ENCODE measurements around the gene MESP2.
A peak's percentile ranks its signal among the peaks of the same experiment; 100 is the strongest.

MESP2 gene

DNA sequence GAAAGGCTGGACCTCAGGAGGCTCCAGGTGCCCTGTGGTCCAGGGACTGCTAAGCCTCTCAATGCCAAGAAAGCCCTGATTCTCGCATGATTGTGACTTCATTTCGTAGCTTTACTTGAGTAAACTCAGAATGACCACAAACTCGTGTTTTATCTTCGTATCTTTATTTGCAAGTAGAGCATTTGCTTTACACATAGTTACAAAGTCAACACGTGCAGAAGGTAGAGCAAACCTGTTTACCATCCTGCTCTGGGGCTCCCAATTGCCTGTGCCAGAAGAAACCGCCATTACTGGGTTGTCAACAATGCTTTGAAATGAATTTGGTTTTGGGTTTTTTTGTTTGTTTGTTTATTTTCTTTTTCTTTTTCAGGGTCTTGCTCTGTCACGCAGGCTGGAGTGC is 19.2 kb upstream of the MESP2 start:
- no peak for DNase-seq (ENCODE audit: low read depth)

DNA sequence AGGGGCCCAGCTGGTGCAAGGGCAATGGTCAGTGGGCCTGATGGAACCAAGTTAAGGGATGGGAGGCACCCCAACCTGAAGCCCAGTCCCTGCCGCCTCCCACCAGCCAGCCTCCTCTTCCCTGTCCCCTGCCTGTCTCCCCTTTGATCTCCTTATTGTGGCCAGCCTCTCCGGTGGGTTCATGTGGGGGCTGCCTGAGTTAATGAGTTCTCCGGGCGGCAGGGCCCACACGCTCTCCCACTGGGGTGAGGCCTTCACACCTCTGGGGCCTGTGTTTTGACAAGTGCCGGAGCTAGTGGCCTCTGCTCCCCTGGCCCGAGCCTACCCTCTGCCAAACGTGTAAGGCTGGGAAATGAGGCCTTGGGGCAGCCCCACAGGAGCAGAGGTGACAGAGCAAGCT is 17.8 kb upstream of the MESP2 start:
- DNase-seq (ENCODE audit: low read depth): no peak

DNA sequence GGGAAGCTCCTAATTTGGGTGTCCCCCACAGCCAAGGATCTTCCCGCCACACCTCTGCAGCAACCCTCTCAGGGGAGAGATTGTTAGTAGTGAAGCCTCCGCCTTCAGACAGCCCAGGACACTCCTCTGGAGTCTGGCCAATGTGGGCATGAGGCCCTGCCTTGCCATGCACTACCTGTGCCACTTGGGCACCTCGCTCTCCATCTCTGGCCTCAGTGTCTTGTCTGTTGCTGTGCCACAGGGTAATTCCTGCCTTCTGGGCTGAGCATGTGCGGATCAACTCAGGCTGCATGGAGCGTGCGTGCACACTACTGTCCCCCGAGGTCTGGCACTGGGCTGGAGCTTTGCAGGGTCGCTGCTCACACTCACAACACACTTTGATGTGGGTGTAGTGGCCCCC is 17.2 kb upstream of the MESP2 start:
- DNase-seq (ENCODE audit: low read depth): no peak

DNA sequence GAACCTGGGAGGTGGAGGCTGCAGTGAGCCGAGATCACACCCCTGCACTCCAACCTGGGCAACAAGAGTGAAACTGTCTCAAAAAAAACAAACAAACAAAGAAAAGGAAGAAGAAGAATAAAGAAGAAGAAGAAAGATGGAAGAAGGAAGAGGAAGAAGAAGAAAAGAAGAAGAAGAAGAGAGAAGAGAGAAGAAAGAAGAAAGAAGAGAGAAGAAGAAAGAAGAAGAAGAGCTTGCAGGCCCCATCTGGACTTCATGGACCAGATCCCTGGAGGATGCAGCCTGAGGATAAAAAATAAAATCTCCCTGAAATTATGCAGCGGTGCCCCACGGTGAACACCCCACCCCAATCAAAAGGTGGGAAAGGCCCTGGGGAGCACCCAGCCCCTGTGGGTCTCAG is 16.3 kb upstream of the MESP2 start:
- no peak for DNase-seq (ENCODE audit: low read depth)

DNA sequence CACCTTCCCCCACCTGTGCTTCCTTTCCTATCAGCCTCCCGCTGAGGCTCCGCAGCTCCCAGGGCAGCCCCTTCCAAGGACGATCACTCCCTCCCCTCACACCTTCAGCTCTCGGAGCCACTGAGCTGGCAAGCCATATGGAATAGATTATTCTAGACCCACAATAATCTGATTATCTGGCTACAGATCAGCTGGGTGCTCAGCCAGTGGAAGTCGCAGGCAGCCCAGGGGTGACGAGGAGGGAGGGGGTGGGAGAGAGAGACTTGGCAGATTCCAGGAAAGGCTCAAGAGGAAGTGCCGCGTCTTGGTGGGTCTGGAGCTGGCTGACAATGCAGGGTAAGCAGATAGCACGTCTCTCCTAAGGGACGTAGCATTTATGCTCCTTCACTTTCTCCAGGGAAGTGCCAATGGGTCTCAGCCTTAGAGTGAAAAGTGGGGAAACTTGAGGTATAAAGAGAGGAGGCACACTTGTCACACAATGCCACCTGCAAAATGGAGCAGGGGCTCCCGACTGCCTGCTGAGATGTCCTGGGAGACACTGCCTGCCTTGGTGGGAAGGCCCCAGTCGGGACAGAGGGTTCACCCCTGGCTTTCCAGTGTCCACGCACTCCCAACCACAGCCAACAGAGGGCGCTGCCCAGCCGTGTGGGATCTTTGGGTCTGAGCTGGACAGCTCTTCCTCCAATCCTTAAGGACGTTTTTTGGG is 15.7 kb upstream of the MESP2 start:
- DNase-seq (ENCODE audit: low read depth): peak; percentile 41

DNA sequence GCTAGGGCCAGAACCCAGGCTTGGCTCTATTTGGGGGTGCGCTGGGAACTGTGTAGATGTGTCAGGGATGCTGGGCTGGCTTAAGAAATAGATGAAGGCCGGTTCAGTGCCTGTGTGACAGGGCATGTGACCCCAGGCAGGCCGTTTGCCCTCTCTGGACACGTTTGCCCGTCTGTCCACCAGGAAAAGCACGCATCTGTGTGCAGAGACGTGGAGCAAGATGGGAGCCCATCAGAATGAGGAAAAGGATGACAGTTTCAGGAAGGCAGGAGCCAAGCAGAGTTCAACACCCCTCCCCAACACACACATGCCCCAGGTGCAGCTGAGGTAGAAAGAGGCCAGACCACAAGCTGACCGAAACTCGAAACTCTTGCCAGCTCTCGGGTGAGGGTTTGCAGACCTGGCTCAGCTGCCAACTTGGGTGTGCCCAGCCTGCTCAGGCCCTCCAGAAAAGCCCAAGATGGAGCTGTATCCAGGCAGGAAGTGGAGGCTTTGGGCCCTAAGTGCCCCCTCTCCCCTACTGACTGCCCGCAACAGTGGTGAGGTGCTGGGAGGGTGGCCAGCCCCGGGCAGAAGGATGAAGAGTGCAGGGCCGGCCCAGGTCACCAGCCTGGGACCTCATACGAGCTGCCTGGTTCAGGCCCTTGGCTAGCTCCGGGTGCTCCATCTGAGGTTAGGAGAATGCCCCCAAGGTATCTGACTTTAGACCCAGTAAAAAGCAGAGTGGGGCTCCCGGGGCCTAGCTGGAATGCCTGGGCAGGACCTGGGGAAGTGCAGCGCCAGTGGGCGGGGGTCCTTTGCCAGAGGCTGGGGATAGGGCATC is 14.9 kb upstream of the MESP2 start:
- no peak for DNase-seq (ENCODE audit: low read depth)

DNA sequence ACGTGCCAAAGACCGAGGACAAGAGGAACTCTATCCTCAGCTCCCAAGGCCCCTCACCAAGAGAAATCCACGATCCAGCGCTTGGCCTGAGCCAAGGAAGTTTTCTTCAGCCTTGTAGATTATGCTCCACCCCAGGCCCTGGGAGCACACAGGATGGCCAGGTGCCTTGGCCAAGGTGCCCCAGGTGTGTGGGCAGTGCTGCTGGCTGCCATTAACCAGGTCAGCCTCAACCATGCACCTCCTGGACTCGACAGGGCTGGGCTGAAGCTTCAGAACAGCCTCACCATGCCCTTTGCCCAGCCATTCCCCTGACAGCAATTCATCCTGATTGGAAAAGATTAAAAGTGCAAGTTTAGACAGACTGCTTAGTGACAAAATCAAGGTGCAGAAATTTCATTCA is 14.2 kb upstream of the MESP2 start:
- DNase-seq (ENCODE audit: low read depth): no peak

DNA sequence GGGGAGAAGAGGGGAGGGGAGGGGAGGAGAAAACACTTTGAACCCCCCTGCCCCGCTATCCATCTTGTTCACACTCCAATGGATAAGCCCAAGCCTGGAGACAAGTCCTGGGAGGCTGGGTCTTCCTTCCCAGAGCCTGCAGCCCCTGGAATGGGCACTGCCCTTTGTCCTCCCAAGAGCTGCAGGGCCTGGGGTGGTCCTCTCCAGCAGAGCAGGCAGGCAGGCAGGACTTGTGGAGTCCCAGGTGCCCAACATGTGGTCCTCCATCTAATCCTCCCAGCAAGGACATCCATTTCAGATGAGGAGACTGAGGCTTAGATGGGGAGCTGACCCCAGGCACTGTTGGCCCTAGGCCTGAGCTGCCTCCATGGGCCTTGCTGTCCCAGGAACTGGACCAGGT is 10.4 kb upstream of the MESP2 start:
- no peak for DNase-seq (ENCODE audit: low read depth)

DNA sequence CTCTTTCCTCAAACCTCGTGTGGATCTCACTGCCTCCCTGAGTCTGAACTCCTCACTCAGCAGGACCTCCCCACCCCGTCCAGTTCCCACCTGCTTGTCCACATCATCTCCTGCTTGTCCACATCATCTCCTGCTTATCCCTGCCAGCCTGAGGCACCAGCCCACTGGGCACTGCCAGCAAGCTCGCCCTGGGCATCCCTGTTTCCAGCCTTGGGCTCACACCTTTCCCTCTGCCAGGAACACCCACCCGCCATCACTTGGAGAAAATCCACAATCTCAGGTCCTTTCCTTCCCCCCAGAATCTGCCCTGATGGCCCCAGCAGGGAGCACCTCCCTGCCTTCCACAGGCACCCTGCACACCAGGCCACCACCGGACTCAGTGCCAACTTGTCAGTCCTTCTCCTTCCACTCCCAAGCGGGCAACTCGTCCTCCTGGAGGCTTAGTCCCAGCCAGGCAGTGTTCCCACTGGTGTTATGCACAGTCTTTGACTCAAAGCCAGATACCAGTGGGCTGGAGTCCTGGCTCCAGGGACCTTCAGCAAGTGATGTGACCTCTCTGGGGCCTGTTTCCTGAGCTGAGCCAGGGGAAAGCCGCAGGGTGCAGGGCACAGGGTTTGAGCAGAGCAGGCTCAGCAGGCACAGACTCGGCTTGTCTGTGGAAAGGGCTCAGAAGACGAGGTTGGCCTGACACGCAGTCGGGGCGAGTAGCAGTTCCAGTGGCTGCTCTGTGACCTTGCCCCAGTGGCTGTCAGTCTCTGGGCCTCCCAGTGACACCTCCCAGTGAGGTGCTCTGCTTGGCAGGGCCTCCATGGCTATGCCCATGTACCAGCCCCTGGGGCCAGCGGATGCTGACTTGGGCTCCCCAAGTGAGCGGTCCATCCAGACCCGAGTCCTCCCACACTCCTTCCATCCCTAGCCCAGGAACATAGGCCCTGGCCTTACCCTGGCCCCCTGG is 9.5 kb upstream of the MESP2 start:
- no peak for DNase-seq (ENCODE audit: low read depth)

DNA sequence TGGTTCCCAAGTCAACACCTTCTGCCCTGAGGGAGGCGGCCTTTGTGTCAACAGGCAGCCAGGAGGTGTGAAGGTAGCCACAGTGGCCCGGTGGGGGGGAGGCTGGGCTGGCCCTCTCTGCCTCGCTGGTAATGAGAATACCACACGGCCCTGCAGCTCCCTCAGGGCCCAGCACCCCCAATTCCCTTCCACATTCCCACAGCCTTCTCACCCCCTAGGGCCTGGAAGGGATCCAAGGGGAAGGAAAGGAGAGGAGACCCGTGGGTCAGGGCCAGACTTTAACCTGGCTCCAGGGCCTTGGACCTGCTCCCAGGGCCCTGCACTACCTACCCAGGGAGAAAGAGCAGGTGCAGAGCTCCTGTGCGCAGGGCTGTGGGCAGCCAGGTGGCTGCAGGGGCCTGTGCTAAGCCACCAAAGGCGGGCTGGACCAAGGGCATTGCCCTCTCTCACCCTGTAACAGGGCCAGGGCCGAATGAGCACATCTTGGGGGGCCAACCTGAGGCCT is 8.7 kb upstream of the MESP2 start:
- DNase-seq (ENCODE audit: low read depth): no peak

DNA sequence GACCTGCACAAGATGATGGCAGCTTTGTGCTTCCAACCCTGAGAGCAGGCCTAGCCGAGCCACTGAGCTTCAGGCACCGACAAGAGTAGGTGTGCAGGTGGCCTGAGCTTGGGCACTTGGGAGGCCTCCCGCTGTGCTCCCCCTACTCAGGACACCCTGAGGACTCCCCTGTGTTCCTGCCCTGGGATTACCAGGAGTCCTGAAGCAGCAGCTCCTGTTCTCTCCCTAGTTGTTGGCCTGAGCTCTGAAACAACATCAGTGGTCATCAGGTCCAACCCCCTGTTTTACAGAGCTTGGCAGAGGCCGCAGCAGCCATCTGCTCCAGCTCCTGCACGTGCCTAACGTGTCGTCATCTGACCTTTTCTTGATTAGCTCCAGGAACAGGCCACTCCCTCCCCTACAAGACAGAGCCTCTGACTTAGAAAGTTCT is 8.0 kb upstream of the MESP2 start:
- DNase-seq (ENCODE audit: low read depth): no peak

DNA sequence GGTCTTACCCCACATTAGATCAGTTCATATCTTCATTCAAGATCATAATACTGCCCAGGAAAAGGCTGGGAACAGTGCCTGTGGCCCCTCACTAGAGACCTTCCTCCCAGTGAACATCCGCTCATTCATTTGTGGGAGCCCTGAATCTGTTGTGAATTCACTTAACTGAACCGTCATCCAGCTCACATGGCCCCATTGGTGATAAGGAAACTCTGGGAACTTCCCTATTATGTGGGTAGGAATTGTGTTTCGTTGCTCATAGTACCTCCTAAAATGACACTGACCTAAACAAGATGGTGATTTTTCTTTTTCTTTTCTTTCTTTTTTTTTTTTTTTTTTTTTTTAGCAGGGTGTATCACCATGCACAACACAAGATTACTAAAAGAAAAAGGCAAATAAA is 6.8 kb upstream of the MESP2 start:
- DNase-seq (ENCODE audit: low read depth): no peak

DNA sequence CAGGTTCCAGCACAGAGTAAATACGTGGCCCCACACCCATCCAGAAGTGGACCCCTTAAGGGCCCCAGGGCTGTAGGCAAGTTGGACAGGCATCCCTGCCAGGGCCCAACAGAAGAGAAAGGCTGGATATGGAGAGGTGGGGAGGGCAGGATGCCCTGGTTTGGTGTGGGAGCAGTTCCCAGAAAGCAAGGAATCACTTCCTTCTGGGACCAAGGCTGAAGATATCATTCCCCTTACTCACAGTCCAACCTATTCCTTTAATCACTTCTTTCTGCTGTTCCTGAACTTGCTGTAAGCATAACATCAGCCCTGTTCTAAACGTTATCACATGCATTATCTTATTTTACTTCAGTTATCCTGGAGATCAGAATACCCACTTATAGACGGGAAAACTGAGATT is 6.1 kb upstream of the MESP2 start:
- DNase-seq (ENCODE audit: low read depth): no peak

DNA sequence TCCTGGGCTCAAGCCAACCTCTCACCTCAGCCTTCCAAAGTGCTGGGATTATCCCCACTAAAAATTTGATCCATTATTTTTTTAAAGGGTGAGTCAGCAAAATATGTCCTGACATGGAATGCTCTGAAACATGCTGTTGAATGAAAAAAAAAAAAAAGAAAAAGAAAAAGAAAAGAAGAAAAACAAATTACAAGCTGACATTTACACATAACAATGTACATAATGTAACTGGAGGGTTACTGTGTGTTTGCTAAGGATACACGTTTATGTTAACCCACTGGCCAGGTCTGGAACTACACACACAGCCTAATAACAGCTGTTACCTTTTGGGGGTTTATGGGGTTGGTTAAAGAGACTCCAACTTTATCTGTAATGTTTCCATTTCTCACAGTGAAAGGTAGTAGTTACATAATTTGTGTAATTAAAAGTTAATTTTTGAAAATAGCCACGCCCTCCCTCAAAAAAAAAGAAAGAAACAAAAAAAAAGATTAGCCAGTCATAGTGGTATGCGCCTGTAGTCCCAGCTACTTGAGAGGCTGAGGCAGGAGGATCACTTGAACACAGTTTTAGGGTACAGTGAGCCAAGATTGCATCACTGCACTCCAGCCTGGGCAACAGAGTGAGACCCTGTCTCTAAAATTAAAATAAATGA is 3.1 kb upstream of the MESP2 start:
- DNase-seq (ENCODE audit: low read depth): no peak

DNA sequence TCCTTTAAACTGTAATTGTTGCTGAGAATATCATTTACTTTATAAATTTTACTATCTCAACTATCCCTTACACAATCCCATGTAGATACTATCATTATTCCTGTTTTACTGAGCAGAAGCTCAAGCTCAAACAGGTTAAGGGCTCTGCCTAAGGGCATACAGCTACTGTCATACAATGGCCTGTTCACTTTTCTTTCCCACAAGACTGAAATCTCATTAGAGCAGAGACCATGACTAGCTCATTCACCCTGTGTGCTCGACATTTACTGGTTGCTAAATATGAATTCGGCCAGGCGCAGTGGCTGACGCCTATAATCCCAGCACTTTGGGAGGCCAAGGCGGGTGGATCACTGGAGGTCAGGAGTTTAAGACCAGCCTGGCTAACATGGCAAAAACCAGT is 1.6 kb upstream of the MESP2 start:
- DNase-seq (ENCODE audit: low read depth): no peak

DNA sequence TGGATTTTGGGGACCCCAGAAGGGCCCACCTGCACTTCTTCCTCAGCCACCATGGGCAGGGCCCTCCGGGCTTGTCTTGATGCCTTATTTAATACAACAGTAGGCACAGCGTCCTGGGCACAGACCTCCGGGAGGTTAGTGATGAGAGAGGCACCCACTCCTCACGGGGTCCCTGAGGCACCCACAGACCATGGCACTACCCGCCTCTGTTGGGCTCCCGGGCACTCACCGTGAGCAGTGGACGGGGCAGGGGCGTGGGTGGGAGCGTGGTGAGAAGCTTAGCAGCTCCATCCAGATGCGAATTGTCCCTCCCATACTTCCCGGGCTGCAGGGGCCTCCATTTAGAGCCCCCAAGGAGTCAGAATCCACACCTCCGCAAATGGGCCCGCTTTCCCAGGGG is 317 bp upstream of the MESP2 start:
- DNase-seq (ENCODE audit: low read depth): no peak

DNA sequence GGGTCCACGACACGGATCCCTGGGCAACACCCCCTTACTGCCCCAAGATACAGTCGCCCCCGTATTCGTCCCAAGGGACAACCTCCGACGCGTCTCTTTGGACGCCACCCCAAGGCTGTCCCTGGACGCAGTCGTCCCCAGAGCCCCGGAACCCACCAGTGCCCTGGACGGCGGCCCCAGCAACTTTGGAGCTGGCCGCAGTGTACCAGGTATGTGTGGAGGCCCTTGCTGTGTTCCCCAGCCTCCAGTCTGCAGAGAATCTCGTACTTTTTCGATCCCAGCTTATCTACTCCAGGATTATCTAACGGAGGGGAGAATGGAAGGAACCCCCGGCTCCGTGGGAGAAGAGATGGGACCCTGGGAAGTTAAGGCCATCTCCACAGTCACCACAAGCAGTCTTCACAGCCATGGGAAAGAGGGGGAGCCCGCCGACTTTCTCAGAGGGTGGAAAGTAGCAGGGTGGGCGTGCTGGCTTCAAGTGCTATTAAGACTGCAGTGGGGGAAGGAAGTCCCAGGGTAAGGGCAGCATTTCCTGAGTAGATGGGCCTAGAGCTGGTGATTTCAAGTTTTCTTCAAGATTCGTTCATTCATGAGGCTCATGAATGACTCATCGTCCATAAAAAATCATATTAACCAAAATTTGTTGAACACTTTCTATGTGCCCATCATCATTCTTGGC is 1.1 kb downstream of the MESP2 start:
- no peak for DNase-seq (ENCODE audit: low read depth)

DNA sequence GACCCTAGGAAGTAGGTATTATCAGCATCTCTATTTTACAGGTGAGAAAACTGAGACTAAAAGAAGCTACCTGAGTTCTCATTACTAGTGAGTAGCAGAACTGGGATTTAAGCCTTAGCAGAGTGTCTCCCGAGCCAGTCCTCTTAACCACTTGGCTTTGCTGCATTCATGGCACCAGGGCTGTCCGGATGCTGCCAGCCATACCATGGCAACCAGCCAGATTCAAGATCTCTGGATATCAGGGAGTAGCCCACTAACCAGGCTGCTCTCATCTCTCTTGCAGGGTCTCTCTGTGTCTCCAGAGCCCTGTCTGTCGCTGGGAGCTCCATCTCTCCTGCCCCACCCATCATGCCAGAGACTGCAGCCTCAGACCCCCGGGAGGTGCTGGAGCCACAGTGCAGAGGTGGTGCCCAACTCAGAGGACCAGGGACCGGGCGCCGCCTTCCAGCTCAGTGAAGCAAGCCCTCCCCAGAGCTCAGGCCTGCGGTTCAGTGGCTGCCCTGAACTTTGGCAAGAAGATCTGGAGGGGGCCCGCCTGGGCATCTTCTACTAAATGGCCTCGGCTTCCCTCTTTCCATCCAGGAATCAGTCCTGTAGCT is 1.7 kb downstream of the MESP2 start:
- no peak for DNase-seq (ENCODE audit: low read depth)

DNA sequence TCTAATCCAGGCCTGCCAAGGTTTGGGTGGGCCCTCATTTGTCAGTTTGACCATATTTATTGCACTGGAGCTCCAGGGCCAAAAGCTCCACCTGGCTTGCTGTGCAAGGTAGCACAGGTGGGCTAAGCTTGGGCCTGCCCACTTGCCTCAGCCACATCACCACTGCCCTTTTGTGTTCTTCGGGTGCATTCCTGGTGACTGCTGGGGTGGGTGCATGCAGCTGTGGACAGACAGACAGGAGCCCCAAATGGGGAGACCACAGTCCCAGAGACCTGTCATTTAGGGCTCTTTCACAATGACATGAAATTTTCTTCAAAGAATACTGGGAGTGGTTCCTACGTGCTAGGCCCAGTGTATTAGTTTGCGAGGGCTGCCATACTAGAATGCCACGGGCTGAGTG is 2.7 kb downstream of the MESP2 start:
- no peak for DNase-seq (ENCODE audit: low read depth)

DNA sequence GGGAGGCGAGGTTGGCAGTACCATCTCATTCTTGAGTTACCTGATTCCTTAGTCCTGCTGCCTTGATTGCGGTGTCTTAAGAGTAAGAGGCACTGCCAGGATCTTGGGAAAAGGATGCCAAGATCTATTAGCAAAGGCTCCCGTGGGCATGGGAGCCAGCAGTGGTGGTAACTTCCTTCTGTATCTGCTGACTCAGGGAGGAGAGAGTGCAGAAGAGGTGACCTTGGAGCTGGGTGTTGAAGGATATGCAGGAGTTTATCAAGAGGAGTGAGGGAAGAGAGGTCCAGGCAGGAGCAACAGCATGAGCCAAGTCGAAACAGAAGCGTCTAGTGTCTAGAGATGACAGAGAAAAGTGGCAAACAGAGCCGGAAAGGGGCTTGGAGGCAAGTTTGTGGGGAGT is 4.5 kb downstream of the MESP2 start:
- no peak for DNase-seq (ENCODE audit: low read depth)

DNA sequence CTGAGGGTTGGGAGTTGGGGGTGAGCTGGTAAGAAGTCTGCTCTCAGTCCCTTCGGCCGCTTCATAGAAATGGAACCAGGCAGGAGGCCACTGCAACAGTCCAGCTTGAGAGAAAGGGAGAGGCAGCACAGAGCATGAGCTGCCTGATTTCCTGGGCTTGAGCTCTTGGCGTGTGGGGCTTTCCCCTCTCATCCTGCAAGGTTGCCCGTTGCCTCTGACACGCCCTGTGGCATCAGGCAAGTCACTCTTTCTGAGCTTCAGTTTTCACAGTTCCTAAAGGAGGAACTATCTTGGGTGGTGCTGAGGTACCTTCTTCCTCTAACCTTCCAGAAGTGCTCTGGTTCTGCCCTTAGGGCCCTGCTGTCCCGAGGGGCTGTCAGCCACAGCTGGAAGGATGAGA is 4.9 kb downstream of the MESP2 start:
- no peak for DNase-seq (ENCODE audit: low read depth)
